HG03103 (cell line): ENCODE data around the gene SBF2.
"Not testable (repeated sequence)": the region's sequence is repeated elsewhere in the genome, so short reads cannot be mapped to it uniquely, and the experiment has no call there.

Source experiments
- ATAC-seq: cut with Tn5 transposase; IDR thresholded peaks from one replicate; pipeline ENCODE4 v1.9.1; 2021; ENCODE audit warnings: low read depth; ENCODE audit not compliant: unreplicated experiment

The SBF2 gene

GRCh38 chr11:9974375-9974774, 319.6 kb downstream of the SBF2 start:
- no peak for ATAC-seq

- ATAC-seq: no peak
Measured at GRCh38 chr11:9973921-9974320, 320.1 kb downstream of the SBF2 start.

- no peak for ATAC-seq
Measured at GRCh38 chr11:9972989-9973388, 321.0 kb downstream of the SBF2 start.

GRCh38 chr11:9971894-9972293, 322.1 kb downstream of the SBF2 start:
- no peak for ATAC-seq

GRCh38 chr11:9969068-9969467, 325.0 kb downstream of the SBF2 start:
- no peak for ATAC-seq

- peak; percentile 97 for ATAC-seq
Measured at GRCh38 chr11:9962722-9963121, 331.3 kb downstream of the SBF2 start.

GRCh38 chr11:9957072-9957471, 336.9 kb downstream of the SBF2 start:
- no peak for ATAC-seq

GRCh38 chr11:9956483-9956882, 337.5 kb downstream of the SBF2 start:
- no peak for ATAC-seq

GRCh38 chr11:9955391-9955790, 338.6 kb downstream of the SBF2 start:
- no peak for ATAC-seq

GRCh38 chr11:9953994-9954626, 339.9 kb downstream of the SBF2 start:
- no peak for ATAC-seq

- no peak for ATAC-seq
Measured at GRCh38 chr11:9952511-9953196, 341.4 kb downstream of the SBF2 start.

- ATAC-seq: no peak
Measured at GRCh38 chr11:9951807-9952206, 342.2 kb downstream of the SBF2 start.

GRCh38 chr11:9950462-9950861, 343.6 kb downstream of the SBF2 start:
- ATAC-seq: no peak

GRCh38 chr11:9947231-9947864, 346.7 kb downstream of the SBF2 start:
- ATAC-seq: peak; percentile 83

- not testable (repeated sequence) for ATAC-seq
Measured at GRCh38 chr11:9945680-9946079, 348.3 kb downstream of the SBF2 start.

GRCh38 chr11:9943386-9944110, 350.5 kb downstream of the SBF2 start:
- ATAC-seq: no peak

- ATAC-seq: no peak
Measured at GRCh38 chr11:9941991-9942390, 352.0 kb downstream of the SBF2 start.

GRCh38 chr11:9939150-9939549, 354.9 kb downstream of the SBF2 start:
- not testable (repeated sequence) for ATAC-seq

GRCh38 chr11:9936754-9937153, 357.3 kb downstream of the SBF2 start:
- ATAC-seq: no peak

GRCh38 chr11:9932843-9933242, 361.2 kb downstream of the SBF2 start:
- ATAC-seq: not testable (repeated sequence)
